ENCODE data around the gene TOB1.
A peak's percentile ranks its signal among the peaks of the same experiment; 100 is the strongest.

The TOB1 gene

DNA sequence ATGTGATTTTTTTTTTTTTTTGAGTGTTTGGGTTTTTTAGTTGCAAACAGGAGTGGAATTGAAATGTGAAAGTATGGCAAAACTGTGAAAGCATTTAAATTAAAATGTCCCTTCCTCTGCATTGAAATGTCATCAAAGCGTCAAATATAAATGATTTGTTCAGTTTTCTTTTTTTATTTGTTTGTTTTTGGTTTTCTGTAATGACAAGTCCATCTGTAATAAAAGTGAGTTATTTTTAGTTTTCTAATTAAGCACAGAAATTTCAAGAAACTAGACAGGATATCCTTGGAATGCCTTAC, 1.9 kb upstream of the TOB1 start:
- TF ChIP-seq ZBTB7A (IDR thresholded peaks at IDR 0.05; ENCODE audit: low read depth): no peak
- TF ChIP-seq, protein P1, sequence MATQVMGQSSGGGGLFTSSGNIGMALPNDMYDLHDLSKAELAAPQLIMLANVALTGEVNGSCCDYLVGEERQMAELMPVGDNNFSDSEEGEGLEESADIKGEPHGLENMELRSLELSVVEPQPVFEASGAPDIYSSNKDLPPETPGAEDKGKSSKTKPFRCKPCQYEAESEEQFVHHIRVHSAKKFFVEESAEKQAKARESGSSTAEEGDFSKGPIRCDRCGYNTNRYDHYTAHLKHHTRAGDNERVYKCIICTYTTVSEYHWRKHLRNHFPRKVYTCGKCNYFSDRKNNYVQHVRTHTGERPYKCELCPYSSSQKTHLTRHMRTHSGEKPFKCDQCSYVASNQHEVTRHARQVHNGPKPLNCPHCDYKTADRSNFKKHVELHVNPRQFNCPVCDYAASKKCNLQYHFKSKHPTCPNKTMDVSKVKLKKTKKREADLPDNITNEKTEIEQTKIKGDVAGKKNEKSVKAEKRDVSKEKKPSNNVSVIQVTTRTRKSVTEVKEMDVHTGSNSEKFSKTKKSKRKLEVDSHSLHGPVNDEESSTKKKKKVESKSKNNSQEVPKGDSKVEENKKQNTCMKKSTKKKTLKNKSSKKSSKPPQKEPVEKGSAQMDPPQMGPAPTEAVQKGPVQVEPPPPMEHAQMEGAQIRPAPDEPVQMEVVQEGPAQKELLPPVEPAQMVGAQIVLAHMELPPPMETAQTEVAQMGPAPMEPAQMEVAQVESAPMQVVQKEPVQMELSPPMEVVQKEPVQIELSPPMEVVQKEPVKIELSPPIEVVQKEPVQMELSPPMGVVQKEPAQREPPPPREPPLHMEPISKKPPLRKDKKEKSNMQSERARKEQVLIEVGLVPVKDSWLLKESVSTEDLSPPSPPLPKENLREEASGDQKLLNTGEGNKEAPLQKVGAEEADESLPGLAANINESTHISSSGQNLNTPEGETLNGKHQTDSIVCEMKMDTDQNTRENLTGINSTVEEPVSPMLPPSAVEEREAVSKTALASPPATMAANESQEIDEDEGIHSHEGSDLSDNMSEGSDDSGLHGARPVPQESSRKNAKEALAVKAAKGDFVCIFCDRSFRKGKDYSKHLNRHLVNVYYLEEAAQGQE (IDR thresholded peaks at IDR 0.05; ENCODE audit: low read depth): no peak
- no peak for TF ChIP-seq TEAD4 (IDR thresholded peaks at IDR 0.05)
- no peak for TF ChIP-seq CREB1 (IDR thresholded peaks at IDR 0.05; ENCODE audit: low read depth)
- no peak for TF ChIP-seq EP300 (IDR thresholded peaks at IDR 0.05; ENCODE audit: borderline replicate concordance)
- TF ChIP-seq, protein P2, sequence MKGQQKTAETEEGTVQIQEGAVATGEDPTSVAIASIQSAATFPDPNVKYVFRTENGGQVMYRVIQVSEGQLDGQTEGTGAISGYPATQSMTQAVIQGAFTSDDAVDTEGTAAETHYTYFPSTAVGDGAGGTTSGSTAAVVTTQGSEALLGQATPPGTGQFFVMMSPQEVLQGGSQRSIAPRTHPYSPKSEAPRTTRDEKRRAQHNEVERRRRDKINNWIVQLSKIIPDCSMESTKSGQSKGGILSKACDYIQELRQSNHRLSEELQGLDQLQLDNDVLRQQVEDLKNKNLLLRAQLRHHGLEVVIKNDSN (IDR thresholded peaks at IDR 0.05): no peak
- TF ChIP-seq EGR1 (IDR thresholded peaks at IDR 0.05): no peak
- TF ChIP-seq, protein P3, sequence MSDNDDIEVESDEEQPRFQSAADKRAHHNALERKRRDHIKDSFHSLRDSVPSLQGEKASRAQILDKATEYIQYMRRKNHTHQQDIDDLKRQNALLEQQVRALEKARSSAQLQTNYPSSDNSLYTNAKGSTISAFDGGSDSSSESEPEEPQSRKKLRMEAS (IDR thresholded peaks at IDR 0.05): no peak

DNA sequence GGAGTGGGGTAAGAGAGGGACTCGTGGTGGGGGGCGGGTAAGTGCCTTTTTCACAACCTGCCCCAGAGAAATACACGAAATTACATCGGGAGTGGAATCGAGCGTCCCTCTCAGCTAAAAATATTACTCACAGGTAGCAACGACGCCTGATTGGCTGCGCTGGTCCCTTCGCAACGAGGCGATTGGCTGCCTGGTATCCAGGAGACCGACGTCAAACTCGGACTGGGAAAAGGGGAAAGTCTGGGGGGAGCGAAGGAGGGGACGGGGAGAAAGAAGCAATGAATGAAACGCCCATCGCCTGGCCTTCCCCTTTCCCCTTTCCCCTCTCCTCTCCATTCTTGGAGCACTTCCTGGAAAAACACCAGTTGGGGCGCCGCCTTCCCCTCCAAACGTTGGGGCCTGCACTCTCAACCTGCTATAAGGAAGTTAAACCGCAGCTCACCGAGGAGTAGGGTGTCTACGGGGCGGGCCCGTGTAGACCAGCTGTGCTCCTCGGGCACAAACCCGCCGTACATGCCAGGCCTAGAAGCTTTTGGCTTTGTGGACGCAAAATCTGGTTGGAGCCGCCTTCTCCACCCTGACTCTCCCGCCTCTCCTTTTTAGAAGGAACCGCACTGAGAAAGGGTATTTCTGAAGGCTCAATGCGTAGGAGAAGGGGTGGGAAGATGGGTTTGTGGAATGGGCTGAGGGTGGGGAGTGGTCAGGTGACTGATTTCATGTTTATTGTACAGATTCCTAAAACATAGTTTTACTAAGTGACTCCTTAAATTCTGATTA, 1.4 kb upstream of the TOB1 start:
- TF ChIP-seq, protein P2 (IDR thresholded peaks at IDR 0.05): peak; percentile 64
- 0 out of 2 replicates have a peak, but pooled peaks have one; percentile 27 for TF ChIP-seq YY1 (IDR thresholded peaks at IDR 0.05; ENCODE audit: low read depth)
- TF ChIP-seq TAF1 (IDR thresholded peaks at IDR 0.05; ENCODE audit: low read depth): peak; percentile 42; the same call in 1 of the 2 replicates
- TF ChIP-seq EP300 (IDR thresholded peaks at IDR 0.05; ENCODE audit: borderline replicate concordance): peak; percentile 43; the same call in 1 of the 2 replicates
- TF ChIP-seq ZBTB7A (IDR thresholded peaks at IDR 0.05; ENCODE audit: low read depth): peak; percentile 58; the same call in 1 of the 2 replicates
- TF ChIP-seq EGR1 (IDR thresholded peaks at IDR 0.05): no peak

DNA sequence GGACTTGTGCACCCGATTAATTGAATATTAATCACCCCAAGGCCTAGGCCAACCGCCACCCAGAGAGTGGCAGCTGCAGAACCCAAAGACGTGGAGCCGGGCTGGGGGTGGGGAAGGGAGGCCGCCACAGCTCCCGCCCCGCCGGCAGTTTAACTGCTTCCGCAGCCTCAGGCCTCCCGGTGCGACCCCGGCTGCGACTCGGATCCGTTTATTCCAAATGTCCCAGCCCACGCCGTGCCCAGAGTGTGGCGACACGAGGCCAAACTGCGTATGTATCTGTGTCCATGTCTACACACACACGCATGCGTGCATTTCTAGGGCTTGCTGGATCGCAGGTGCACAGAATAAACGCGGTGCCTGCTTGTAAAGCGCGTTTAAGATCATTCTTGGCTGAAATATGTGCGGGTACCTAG, 802 bp upstream of the TOB1 start:
- TF ChIP-seq CEBPB (IDR thresholded peaks at IDR 0.05): no peak
- TF ChIP-seq NFIC (IDR thresholded peaks at IDR 0.05): no peak
- no peak for TF ChIP-seq FOXM1 (IDR thresholded peaks at IDR 0.05; ENCODE audit: borderline replicate concordance, low read depth)
- TF ChIP-seq, protein P3 (IDR thresholded peaks at IDR 0.05): peak; percentile 92
- TF ChIP-seq TAF1 (IDR thresholded peaks at IDR 0.05; ENCODE audit: low read depth): 0 out of 2 replicates have a peak, but pooled peaks have one; percentile 27
- TF ChIP-seq, protein P2 (IDR thresholded peaks at IDR 0.05): no peak
- TF ChIP-seq ZBTB7A (IDR thresholded peaks at IDR 0.05; ENCODE audit: low read depth): no peak
- TF ChIP-seq CREB1 (IDR thresholded peaks at IDR 0.05; ENCODE audit: low read depth): no peak
- no peak for TF ChIP-seq EP300 (IDR thresholded peaks at IDR 0.05; ENCODE audit: borderline replicate concordance)
- peak; percentile 35; the same call in 1 of the 2 replicates for TF ChIP-seq TCF12 (IDR thresholded peaks at IDR 0.05; ENCODE audit: low read depth)
- TF ChIP-seq, protein P1 (IDR thresholded peaks at IDR 0.05; ENCODE audit: low read depth): no peak
- no peak for TF ChIP-seq EGR1 (IDR thresholded peaks at IDR 0.05)

DNA sequence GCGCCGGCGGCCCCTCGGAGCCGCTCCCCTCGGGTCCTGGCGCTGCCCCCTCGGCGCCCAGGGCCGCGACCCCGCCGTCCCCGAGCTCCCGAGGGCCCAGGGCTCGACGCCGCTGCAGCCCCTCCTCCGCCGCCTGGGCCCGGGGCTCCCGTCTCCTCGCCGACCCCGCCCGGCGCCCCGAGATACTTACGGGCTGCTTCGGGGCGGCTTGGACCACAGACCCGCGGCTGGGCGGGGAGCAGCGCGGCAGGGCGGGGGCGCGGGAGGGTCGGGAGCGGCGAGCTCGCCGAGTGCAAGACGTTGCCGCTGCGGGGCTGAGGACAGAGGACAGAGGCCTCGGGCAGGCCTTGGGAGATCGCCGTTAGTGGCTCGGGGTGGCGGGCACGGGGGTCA, 290 bp downstream of the TOB1 start:
- TF ChIP-seq NFIC (IDR thresholded peaks at IDR 0.05): no peak
- TF ChIP-seq, protein P2 (IDR thresholded peaks at IDR 0.05): no peak
- TF ChIP-seq CREB1 (IDR thresholded peaks at IDR 0.05; ENCODE audit: low read depth): no peak
- TF ChIP-seq TCF12 (IDR thresholded peaks at IDR 0.05; ENCODE audit: low read depth): no peak

DNA sequence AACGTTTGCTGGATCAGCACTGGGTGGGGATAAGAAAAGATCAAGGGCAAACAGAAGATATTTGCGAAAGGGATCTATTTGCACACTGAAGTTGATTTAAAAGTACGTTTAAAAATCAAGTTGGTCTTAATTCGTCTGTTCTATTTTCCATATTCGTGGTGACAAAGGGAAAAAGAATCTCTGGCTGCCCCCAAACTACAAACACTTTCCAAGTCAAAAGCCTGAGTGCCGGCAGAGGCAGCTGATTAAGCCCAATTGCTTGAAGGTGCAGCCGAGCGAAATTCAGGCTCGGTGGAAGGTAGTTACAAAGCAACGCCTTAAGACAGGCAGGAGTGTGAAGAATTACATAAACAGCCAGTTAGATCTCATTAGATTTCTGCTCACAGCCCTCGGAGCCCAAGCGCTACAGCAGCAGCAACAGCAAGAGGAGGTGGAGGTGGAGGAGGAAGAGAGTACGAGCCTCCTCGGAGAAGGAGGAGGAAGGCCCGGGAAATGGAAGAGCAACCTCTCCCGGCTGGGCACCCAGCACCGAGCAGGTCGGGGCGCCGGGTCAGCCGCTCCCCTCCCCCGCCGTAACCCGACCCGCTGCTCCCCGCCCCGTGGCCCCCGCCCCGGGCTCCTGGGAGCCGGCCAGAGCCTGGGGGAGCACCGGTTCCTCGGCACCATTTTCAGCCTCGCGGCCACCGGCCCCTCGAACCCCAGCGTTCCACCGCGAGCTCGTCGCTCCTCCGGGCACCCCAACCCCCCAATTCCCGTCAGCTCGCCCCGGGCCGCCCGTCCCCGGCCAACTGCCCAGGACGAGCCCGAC, 890 bp downstream of the TOB1 start:
- TF ChIP-seq, protein P3 (IDR thresholded peaks at IDR 0.05): no peak; the same call in 1 of the 2 replicates
- peak; percentile 44; the same call in 1 of the 2 replicates for TF ChIP-seq YY1 (IDR thresholded peaks at IDR 0.05; ENCODE audit: low read depth)
- TF ChIP-seq, protein P1 (IDR thresholded peaks at IDR 0.05; ENCODE audit: low read depth): no peak
- no peak for TF ChIP-seq ZBTB7A (IDR thresholded peaks at IDR 0.05; ENCODE audit: low read depth)
- peak; percentile 54 for TF ChIP-seq NFIC (IDR thresholded peaks at IDR 0.05)
- no peak for TF ChIP-seq TAF1 (IDR thresholded peaks at IDR 0.05; ENCODE audit: low read depth)
- TF ChIP-seq TCF12 (IDR thresholded peaks at IDR 0.05; ENCODE audit: low read depth): peak; percentile 48; the same call in 1 of the 2 replicates
- TF ChIP-seq EGR1 (IDR thresholded peaks at IDR 0.05): no peak

Data from Ishikawa (cell line).